Measurements from ENCODE around the gene ZFHX3. TPM values are rescaled to one million over a fixed set of nuclear protein-coding genes. Genes with fewer than 3 reads are reported as not detected.

ZFHX3 gene
- total RNA-seq, 1 experiment from 2014 or later = 1.5 TPM

DNA sequence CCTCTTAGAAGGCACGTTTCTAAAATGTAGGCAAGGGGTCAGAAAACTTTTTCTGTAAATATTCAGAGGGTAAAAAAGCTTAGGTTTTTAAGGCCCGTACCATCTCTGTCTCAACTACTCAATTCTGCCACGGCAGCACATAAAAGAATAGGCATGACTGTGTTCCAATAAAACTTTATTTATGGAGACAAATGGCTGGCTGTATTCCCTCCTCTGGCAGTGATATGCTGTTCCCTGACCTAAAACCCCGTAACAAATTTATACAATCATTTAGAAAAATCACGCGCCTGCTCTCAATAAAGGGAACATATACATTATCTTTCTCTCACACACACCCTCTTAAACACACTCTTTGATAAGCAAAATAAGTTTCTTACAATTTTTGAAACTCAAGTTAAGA, 138.7 kb downstream of the ZFHX3 start:
- H2BK120ac ChIP-seq (ENCODE audit: low read depth, low read length, poor library complexity, severe bottlenecking) = no peak overlapping the region
- WGBS (ENCODE audit: extremely low coverage, insufficient read length, low lambda C conversion rate) = no CpG with 5 or more reads among the region's 6 CpGs
- H3K56ac ChIP-seq (ENCODE audit: insufficient read length, low read depth, low read length) = no peak overlapping the region
- H3K27ac Mint-ChIP-seq = no peak overlapping the region
- peaks cover 2% of the 10 kb centered on the region for H3K27me3 Mint-ChIP-seq (ENCODE audit: low read depth)
- H3K4ac ChIP-seq (ENCODE audit: low read depth, low read length) = no peak overlapping the region
- no peak overlapping the region for H3K27ac ChIP-seq (ENCODE audit: insufficient read length, low read depth, low read length)
- no peak overlapping the region for H3K14ac ChIP-seq (ENCODE audit: insufficient read depth, low read length)
- H4K91ac ChIP-seq (ENCODE audit: insufficient read length, low read depth, low read length) = no peak overlapping the region
- no peak overlapping the region for H2BK15ac ChIP-seq (ENCODE audit: low read depth, low read length)
- H3K4me1 Mint-ChIP-seq = peaks cover 12 to 17% of the 10 kb centered on the region in 2 experiments
- no peak overlapping the region for H3K4me2 ChIP-seq (ENCODE audit: insufficient read depth, insufficient read length, low read length)
- H2AK5ac ChIP-seq (ENCODE audit: insufficient read length, low read length) = no peak overlapping the region
- no peak overlapping the region for H4K5ac ChIP-seq (ENCODE audit: insufficient read length, low read depth, low read length)
- H3K23me2 ChIP-seq (ENCODE audit: insufficient read length, low read depth, low read length, poor library complexity, severe bottlenecking) = no peaks in the 10 kb centered on the region
- no peaks in the 10 kb centered on the region for H3K27me3 ChIP-seq (ENCODE audit: insufficient read depth, low read length)
- H3K4me1 ChIP-seq (ENCODE audit: insufficient read depth, low read length) = no peaks in the 10 kb centered on the region; the same call in 1 of the 2 replicates
- TF ChIP-seq, protein P1, sequence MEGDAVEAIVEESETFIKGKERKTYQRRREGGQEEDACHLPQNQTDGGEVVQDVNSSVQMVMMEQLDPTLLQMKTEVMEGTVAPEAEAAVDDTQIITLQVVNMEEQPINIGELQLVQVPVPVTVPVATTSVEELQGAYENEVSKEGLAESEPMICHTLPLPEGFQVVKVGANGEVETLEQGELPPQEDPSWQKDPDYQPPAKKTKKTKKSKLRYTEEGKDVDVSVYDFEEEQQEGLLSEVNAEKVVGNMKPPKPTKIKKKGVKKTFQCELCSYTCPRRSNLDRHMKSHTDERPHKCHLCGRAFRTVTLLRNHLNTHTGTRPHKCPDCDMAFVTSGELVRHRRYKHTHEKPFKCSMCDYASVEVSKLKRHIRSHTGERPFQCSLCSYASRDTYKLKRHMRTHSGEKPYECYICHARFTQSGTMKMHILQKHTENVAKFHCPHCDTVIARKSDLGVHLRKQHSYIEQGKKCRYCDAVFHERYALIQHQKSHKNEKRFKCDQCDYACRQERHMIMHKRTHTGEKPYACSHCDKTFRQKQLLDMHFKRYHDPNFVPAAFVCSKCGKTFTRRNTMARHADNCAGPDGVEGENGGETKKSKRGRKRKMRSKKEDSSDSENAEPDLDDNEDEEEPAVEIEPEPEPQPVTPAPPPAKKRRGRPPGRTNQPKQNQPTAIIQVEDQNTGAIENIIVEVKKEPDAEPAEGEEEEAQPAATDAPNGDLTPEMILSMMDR (conservative IDR thresholded peaks at IDR 0.05) = no peak
- H4K8ac ChIP-seq (replicated peaks; ENCODE audit: insufficient read length, low read depth, low read length) = no peak overlapping the region
- H2BK20ac ChIP-seq (ENCODE audit: low read depth, low read length, poor library complexity, severe bottlenecking) = no peak overlapping the region
- DNase-seq = no peak
- no peak overlapping the region for H3K4me3 Mint-ChIP-seq
- H4K20me1 ChIP-seq (ENCODE audit: control insufficient read depth, insufficient read depth, insufficient read length) = no peaks in the 10 kb centered on the region
- no peak overlapping the region for H2BK12ac ChIP-seq (ENCODE audit: insufficient read length, low read depth, low read length)
- no peak overlapping the region for H3T11ph ChIP-seq (ENCODE audit: low read length)
- H2BK5ac ChIP-seq (ENCODE audit: insufficient read length, low read length) = no peak overlapping the region
- H3K9me3 ChIP-seq (ENCODE audit: control insufficient read depth, low read depth, low read length) = no peaks in the 10 kb centered on the region
- H3K79me2 ChIP-seq (ENCODE audit: insufficient read depth, low read length) = no peaks in the 10 kb centered on the region
- no peaks in the 10 kb centered on the region for H3K79me1 ChIP-seq (ENCODE audit: insufficient read depth, low read depth, low read length, poor library complexity, severe bottlenecking)
- no peak overlapping the region for H3K9ac ChIP-seq (ENCODE audit: extremely low read depth, insufficient read length, low read length)
- no peak overlapping the region for H3K23ac ChIP-seq (ENCODE audit: insufficient read length, low read depth, low read length)
- no peaks in the 10 kb centered on the region for H3K36me3 Mint-ChIP-seq (ENCODE audit: insufficient read depth in 1 of 3, low read depth in 3 of 3)
- no peak overlapping the region for H3K18ac ChIP-seq (ENCODE audit: insufficient read length, low read depth, low read length)
- no peaks in the 10 kb centered on the region for H3K9me3 Mint-ChIP-seq
- H2AFZ ChIP-seq (ENCODE audit: low read length) = no peak overlapping the region

All from H9 (cell line).